ENCODE data around the gene ERGIC3.

DNA sequence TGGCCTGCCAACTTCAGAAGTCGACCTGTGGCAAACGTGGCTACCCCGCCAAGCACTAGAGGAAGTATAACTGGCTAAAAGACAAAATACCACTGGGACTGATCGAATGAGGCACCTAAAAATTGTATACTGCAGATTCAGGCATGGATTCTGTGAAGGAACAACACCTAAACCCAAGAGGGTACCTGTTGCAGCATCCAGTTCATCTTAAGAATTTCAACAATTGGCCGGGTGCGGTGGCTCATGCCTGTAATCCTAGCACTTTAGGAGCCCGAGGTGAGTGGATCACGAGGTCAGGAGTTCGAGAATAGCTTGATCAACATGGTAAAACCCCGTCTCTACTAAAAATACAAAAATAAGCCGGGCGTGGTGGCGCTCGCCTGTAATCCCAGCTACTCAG is 46.5 kb downstream of the ERGIC3 start:
- TF ChIP-seq, protein P1, sequence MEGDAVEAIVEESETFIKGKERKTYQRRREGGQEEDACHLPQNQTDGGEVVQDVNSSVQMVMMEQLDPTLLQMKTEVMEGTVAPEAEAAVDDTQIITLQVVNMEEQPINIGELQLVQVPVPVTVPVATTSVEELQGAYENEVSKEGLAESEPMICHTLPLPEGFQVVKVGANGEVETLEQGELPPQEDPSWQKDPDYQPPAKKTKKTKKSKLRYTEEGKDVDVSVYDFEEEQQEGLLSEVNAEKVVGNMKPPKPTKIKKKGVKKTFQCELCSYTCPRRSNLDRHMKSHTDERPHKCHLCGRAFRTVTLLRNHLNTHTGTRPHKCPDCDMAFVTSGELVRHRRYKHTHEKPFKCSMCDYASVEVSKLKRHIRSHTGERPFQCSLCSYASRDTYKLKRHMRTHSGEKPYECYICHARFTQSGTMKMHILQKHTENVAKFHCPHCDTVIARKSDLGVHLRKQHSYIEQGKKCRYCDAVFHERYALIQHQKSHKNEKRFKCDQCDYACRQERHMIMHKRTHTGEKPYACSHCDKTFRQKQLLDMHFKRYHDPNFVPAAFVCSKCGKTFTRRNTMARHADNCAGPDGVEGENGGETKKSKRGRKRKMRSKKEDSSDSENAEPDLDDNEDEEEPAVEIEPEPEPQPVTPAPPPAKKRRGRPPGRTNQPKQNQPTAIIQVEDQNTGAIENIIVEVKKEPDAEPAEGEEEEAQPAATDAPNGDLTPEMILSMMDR (IDR thresholded peaks at IDR 0.05), result no peak
- no peak for TF ChIP-seq POLR2A (IDR thresholded peaks at IDR 0.05)

All from heart left ventricle (tissue), 13 donors.